Osteoblast (primary cell): Measurements from ENCODE around the gene ULK4. TPM values are rescaled to one million over a fixed set of nuclear protein-coding genes. Genes with fewer than 3 reads are reported as not detected.

Experiments
- DNase-seq: peaks from one replicate; pipeline ENCODE4 v3.0.0; 2011; ENCODE audit warnings: low spot score, mixed read lengths; ENCODE audit not compliant: insufficient read length; ENCODE audit errors: missing footprints
- H2AFZ ChIP-seq: 2 replicates; pipeline ENCODE4 v1.6.0; 2011; ENCODE audit warnings: mild to moderate bottlenecking, low read length
- H3K27ac ChIP-seq: 2 replicates; pipeline ENCODE4 v1.5.1; 2011; ENCODE audit warnings: mild to moderate bottlenecking, low read depth, low read length, moderate library complexity
- H3K27me3 ChIP-seq: 2 replicates; pipeline ENCODE4 v1.6.0; 2012; ENCODE audit warnings: mild to moderate bottlenecking, control low read depth, inconsistent platforms, low read length, moderate library complexity; ENCODE audit not compliant: insufficient read depth
- H3K36me3 ChIP-seq: 2 replicates; pipeline ENCODE4 v1.5.1; 2011; ENCODE audit warnings: mild to moderate bottlenecking, low read length, control low read depth, moderate library complexity; ENCODE audit not compliant: insufficient read depth
- H3K4me1 ChIP-seq: 2 replicates; pipeline ENCODE4 v1.5.1; 2011; ENCODE audit warnings: mild to moderate bottlenecking, low read length, control low read depth, moderate library complexity; ENCODE audit not compliant: insufficient read depth
- H3K4me2 ChIP-seq: 2 replicates; pipeline ENCODE4 v1.6.0; 2011; ENCODE audit warnings: mild to moderate bottlenecking, low read length; ENCODE audit not compliant: insufficient read depth
- H3K4me3 ChIP-seq: fragments of 200-600 bp; sonication (generic); 3 replicates; pipeline ENCODE4 v1.5.1; 2012; ENCODE audit warnings: mild to moderate bottlenecking, low read length, inconsistent platforms; ENCODE audit not compliant: insufficient read depth
- H3K79me2 ChIP-seq: 2 replicates; pipeline ENCODE4 v1.6.0; 2012; ENCODE audit warnings: mild to moderate bottlenecking, low read length, control low read depth, inconsistent platforms; ENCODE audit not compliant: insufficient read depth
- H3K9me3 ChIP-seq: 2 replicates; pipeline ENCODE4 v1.5.1; 2011; ENCODE audit warnings: low read depth, low read length, control low read depth
- H4K20me1 ChIP-seq: 2 replicates; pipeline ENCODE4 v1.6.0; 2012; ENCODE audit warnings: mild to moderate bottlenecking, low read length, control low read depth; ENCODE audit not compliant: insufficient read depth
- total RNA-seq: library from RNA; depleted of rRNA; stranded (reverse); fragments of >200 nt; gene quantifications from 2 replicates; pipeline ENCODE4 v1.2.3, GENCODE V29; 2012
- TF ChIP-seq, protein P1 (sequence below): IDR thresholded peaks from 2 replicates; pipeline ENCODE4 v1.5.1; 2011; ENCODE audit warnings: mild to moderate bottlenecking, low read depth, low read length, moderate library complexity; ENCODE audit errors: extremely low read depth

ULK4 gene
- total RNA-seq, 1 donor: 20.6 TPM

DNA sequence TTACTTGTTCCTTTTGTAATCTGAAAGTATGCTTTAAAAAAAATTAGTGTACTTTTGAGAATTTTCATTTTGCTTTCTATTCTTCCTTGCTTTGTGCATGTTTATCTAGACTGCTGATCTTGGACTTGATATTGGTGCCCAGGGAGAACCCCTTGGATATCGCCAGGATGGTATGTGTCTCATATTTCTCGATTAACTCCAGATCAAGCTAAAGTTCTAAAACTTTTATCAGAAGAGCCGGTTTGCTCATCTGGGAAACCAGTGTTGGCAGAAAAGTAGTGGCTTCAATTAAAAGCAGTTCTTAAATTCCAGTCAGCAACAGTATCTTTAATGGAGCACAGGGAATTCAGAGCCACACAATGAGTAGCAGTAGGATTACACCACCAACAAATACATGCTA is 724.0 kb downstream of the ULK4 start:
- no peak for DNase-seq
- no peak overlapping the region for H2AFZ ChIP-seq
- no peak overlapping the region for H3K4me3 ChIP-seq
- peaks cover 8% of the 10 kb centered on the region for H3K4me1 ChIP-seq
- H3K79me2 ChIP-seq: peaks cover 15% of the 10 kb centered on the region
- peaks cover 81% of the 10 kb centered on the region for H3K36me3 ChIP-seq
- peak overlapping the region; percentile 34 for H3K27ac ChIP-seq
- no peak overlapping the region for H3K4me2 ChIP-seq
- no peaks in the 10 kb centered on the region for H3K9me3 ChIP-seq
- no peaks in the 10 kb centered on the region for H3K27me3 ChIP-seq
- TF ChIP-seq, protein P1, sequence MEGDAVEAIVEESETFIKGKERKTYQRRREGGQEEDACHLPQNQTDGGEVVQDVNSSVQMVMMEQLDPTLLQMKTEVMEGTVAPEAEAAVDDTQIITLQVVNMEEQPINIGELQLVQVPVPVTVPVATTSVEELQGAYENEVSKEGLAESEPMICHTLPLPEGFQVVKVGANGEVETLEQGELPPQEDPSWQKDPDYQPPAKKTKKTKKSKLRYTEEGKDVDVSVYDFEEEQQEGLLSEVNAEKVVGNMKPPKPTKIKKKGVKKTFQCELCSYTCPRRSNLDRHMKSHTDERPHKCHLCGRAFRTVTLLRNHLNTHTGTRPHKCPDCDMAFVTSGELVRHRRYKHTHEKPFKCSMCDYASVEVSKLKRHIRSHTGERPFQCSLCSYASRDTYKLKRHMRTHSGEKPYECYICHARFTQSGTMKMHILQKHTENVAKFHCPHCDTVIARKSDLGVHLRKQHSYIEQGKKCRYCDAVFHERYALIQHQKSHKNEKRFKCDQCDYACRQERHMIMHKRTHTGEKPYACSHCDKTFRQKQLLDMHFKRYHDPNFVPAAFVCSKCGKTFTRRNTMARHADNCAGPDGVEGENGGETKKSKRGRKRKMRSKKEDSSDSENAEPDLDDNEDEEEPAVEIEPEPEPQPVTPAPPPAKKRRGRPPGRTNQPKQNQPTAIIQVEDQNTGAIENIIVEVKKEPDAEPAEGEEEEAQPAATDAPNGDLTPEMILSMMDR: no peak
- H4K20me1 ChIP-seq: peaks cover 45% of the 10 kb centered on the region

DNA sequence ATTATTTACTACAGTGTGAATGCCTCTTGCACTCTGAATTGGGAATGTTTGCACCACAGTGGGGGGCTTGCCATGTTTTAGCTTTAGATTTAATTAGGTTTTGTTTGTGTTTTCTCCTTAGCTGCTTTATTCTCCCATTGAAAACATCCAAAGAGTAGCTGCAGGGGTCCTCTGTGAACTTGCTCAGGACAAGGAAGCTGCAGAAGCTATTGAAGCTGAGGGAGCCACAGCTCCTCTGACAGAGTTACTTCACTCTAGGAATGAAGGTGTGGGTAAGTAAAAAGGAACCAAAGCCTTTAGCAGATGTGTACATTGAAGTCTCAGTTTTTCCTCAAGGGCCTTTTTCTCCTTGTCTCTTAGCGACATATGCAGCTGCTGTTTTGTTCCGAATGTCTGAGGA is 725.7 kb downstream of the ULK4 start:
- H3K27ac ChIP-seq: no peak overlapping the region
- no peak for DNase-seq

DNA sequence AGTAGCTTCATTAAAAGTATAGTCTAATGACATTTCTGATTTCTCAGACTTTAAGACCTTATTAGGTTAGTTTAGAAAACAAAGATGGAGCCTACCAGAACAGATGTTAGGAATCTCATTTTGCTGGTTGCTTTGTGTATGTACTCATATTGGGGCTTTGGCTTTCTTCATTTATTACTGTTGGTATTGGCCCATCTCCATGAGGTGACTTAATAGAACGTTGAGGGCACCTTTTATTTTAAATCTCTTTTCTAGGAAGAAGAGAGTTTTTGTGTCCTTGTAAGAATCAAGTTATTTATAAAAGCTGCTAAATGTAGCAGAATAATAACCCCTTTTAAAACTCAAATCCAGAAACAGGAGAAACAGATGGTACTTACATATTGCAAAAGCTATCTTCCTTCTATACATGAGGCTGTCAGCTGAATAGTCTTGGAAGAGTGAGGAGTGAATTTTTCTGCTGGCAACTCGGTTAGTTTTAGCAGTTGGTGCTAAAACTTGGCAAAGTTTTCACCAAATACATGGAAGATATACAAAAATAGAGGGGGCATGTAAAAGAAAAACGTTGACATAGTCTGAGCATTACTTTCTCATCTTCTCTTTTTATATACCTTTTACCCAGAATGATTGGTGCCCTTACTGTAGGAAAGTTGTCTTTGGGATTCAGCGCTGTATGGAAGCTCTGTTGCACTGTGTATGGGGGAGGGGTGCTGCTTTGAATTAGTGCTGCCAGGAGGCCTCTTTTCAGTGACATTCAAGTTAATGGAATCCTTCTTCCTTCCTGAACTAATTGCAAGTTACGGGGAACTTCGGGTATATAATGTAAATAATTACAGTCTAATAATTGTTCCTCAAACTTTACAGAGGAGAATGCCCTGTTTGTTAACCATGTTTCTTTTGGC is 726.8 kb downstream of the ULK4 start:
- Histone ChIP-seq H3K79me2 (peaks cover 41% of the 10 kb centered on the region), H3K27ac (peak overlapping the region; percentile 4), H2AFZ (no peak overlapping the region), H3K4me3 (no peak overlapping the region), H3K4me1 (peaks cover 8% of the 10 kb centered on the region), H4K20me1 (peaks cover 57% of the 10 kb centered on the region), H3K9me3 (no peaks in the 10 kb centered on the region), H3K27me3 (no peaks in the 10 kb centered on the region), H3K36me3 (peaks cover 92% of the 10 kb centered on the region), H3K4me2 (no peak overlapping the region)
- DNase-seq: no peak
- TF ChIP-seq, protein P1: no peak

More for the DNA sequence above, 725.7 kb downstream of the ULK4 start:
- no peaks in the 10 kb centered on the region for H3K27me3 ChIP-seq
- H3K36me3 ChIP-seq: peaks cover 95% of the 10 kb centered on the region
- H3K79me2 ChIP-seq: peaks cover 31% of the 10 kb centered on the region
- no peak overlapping the region for H2AFZ ChIP-seq
- TF ChIP-seq, protein P1: no peak
- peaks cover 8% of the 10 kb centered on the region for H3K4me1 ChIP-seq
- no peak overlapping the region for H3K4me2 ChIP-seq
- peaks cover 57% of the 10 kb centered on the region for H4K20me1 ChIP-seq
- H3K9me3 ChIP-seq: no peaks in the 10 kb centered on the region
- H3K4me3 ChIP-seq: no peak overlapping the region

DNA sequence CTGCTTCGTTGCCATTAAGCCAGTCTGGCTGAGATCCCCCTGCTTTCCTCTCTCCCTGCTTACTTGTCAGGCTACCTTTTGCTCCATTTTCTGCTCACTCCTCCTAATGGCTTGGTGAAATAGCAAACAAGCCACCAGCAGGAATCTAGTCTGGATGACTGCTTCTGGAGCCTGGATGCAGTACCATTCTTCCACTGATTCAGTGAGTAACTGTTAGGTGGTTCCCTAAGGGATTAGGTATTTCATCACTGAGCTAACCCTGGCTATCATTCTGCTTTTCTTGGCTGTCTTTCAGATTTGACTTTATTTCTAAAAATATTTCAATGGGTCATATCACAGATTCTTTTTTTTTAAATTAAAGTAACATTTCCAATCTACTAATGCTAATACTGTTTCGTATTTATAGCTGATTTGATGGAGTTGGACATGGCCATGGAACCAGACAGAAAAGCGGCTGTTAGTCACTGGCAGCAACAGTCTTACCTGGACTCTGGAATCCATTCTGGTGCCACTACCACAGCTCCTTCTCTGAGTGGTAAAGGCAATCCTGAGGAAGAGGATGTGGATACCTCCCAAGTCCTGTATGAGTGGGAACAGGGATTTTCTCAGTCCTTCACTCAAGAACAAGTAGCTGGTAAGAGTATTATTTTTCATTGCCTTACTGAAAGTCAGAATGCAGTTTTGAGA is 737.6 kb downstream of the ULK4 start:
- Histone ChIP-seq H3K4me2 (peak overlapping the region; percentile 12), H4K20me1 (peaks cover 68% of the 10 kb centered on the region), H3K4me1 (peaks cover 31% of the 10 kb centered on the region), H2AFZ (no peak overlapping the region), H3K36me3 (peaks cover 42% of the 10 kb centered on the region), H3K79me2 (peaks cover 87% of the 10 kb centered on the region), H3K4me3 (no peak overlapping the region), H3K9me3 (no peaks in the 10 kb centered on the region), H3K27ac (peak overlapping the region; percentile 36), H3K27me3 (no peaks in the 10 kb centered on the region)
- no peak for DNase-seq
- TF ChIP-seq, protein P1: no peak
